ENCODE data around the gene KCNT2.

The KCNT2 gene

DNA sequence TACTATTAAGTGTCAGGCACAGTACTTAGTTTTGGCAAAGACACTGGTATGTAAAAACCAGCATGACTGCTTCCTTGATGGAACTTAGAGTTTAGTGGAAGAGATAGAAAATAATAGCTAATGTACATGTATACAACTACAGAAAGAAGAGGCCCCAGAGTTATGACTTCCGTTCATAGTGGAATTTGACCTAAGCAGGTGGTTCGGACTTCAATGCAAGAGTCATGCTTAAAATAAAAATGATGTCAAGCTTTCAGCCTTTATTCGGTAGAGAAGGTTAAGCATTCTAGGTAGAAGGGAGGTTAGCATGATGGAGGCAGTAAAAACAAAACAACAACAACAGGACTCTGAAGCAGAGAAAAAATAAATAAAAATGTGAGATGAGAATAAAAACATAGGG lies 165.9 kb downstream of the KCNT2 start:
- no peak for DNase-seq

DNA sequence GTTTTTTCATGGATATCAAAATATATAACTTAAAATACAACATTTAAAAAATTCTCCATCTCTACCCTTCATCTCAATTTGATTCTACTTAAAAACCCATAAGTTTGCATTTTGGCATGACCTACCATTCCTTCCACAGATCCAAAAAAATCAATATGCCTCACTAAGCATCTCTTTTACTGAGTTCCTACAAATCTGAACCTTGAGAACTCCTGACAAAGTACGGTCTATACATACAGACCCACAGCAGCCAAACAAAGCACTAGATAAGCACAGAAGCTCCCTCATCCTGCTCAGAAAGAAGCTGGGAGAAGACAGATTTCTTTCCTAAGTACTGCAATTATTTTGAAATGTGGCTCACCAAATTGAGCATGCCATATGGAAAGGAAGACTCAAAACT lies 167.5 kb downstream of the KCNT2 start:
- DNase-seq: no peak

DNA sequence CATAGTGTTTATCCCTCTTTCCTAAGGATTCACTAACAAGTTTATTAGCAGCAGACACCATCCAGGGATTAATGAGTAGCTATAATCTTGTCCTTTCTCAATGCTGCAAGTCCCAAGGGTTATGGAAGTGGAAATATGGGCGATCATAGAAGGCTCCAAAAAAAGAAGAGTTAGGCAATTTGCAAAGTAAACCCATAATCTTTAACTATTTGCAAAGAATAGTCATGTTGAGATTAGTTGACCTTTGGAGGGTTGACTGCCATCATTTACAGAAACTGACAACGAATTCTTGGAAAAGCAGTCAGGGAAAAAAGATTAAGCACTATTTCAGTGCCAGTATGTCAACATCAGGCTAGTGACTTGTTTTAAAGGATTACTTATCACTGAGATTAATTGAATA lies 169.9 kb downstream of the KCNT2 start:
- DNase-seq: no peak

DNA sequence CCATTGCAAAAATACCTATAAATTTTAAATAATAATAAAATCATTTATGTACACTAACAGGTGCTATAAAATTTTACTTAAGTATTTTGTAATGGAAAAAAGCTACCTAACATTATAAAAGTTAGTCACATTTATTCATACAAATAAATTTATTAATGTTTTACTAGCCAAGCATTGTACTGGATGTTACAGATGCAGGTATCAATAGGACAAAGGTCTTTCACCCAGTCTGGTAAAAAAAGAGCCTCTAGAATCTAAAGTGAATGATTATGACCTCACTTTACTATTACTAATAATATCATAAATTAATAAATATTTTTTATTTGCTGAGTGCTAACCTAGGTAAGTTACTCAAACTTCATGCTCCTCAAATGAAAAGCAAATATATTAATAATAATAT lies 170.6 kb downstream of the KCNT2 start:
- DNase-seq: no peak

DNA sequence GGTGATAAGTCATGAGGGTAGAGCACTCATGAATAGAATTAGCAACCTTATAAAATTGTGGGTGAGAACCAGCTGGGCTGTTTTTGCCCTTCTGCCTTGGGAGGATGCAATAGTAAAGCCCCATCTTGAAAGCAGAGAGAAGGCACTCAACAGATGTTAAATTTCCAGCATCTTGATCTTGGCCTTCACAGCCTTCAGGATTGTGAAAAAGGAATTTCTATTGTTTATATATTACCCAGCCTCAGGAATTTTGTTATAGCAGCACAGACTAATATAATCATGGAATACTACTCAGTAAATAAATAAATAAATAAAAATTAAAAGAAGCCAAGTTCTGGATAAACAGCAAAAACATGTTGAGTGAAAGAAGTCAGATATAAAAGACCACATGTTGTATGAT lies 175.2 kb downstream of the KCNT2 start:
- DNase-seq: no peak

DNA sequence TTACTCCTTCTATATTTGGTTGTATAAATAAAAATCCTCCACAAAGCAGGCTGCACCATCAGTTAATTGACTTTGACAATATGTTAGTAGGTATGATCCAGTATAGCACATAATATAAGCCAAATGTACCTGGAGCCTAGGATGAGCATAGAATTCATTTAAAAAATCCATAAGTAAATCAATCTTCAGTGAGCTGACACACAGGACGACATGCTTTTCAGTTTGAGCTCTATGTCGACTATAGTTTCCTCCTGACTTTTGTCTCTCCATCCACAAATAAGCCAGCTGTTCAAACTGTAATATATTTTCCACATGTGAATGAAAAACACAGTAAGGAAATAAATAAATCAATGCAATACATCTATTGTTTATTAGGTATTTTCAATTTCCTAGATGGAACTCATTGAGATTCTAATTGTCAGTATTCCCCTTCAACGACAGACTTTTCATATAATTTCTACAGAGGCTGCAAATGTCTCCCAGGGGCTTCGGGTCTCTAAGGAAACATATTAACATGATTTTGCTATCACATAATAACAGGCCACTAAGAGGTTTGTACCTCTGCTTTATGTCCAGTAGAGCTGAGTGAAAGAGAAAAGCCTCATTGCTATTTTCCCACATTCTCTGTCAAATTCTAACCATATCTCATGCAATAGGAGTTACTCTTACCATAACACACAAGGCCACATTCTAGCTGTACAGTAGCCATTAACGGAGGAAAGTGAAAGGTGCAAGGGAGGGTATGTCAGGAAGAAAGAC lies 180.1 kb downstream of the KCNT2 start:
- DNase-seq: no peak

DNA sequence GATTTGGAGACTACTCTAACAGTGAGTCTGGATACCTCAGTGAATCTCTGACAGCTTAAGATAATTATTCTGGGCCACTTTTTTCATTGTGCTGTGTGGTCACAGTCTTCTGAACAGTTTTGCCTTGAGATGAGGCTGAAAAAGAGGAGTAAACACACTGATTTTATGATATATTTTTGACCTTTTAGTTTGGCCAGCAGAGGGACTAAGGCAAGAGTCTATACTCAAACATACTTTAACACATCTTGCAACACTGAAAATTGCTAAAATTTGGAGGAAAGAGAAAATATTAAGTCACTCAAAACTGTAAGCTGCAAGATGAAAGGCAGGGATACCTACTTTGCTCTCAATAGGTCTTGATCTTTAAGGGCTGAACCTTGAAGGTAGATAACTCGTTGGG lies 182.7 kb downstream of the KCNT2 start:
- no peak for DNase-seq

DNA sequence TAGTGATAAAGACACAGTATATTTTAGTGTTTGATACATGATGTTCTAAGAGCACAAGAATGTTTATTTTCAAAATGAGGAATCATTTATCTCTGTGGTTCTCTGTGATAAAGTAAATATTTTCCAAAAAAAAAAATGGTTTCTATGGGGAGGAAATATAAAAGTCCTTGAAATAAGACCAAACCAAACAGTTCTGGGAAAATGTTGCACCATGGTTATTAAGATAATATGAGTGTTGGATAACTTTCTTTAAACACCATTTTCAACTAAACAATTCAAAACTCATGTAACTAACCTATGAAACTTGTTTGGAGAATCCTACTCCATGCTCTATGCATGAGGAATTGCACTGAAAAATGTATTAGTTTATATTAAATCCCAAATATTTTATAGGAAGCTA lies 184.6 kb downstream of the KCNT2 start:
- no peak for DNase-seq

DNA sequence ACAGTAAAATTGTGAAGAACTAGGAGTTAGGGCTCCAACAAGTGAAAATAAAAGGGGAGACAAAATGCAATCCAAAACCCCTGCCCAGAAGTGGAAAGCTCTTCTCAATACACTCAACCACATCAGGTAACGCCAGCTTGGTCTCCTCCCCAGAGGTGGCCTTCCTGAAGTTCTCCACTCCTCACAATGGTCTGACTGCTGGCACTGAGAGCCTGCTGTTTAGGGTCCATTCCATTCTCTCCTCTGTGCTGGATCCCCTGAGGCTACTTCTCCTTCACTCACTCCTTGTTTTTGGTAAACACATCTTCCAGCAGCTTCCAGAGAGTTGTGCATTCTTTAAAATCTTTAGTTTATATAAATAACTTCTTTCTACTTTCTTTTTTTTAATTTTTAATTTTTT lies 189.5 kb downstream of the KCNT2 start:
- no peak for DNase-seq

DNA sequence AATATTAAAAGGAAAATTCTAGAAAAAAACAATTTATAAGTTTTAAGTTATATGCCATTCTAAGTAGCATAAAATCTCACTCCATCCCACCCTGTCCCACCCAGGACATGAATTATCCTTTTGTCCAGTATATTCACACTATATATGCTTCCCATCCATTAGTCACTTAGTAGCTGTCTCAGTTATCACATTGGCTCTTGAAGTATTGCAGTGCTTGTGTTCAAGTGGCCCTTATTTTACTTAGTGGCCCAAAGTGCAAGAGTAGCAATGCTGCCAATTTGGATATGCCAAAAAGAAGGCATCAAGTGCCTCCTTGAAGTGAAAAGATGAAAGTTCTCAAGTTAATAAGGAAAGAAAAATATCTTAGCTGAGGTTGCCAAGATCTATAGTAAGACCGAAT lies 192.3 kb downstream of the KCNT2 start:
- no peak for DNase-seq

DNA sequence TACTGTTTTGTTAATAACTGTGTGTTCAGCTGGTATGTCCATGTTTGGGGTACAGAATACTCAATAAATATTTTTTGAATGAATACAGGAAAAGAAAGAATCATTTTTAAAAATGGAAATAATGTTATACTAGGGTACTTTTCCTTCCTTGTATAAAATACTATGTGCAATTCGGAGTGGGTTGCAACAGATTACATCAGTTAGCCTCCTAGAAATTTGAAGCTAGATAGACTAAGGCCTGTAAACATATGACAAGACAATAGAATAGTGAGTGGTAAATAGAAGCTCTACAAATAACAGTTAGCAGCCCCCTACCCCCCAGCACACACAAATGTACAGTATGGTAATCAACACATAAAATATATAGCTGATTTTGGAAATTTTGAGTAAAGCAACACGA lies 195.9 kb downstream of the KCNT2 start:
- no peak for DNase-seq

DNA sequence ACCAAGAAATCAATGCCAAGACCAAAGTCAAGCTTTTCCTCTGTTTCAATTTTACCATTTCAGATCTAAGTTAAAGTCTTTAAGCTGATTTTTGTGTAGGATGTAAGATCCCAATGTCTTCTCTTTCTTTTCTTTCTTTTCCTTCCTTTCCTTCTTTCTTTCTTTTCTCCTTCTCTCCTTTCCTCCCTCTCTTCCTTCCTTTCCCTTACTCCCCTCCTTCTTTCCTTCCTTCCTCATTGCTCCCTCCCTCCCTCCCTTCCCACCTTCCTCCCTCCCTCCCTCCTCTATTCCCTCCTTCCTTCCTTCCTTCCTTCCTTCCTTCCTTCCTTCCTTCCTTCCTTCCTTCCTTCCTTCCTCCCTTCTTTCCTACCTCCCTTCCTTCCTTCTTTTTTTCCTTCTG lies 197.5 kb downstream of the KCNT2 start:
- DNase-seq: no peak

DNA sequence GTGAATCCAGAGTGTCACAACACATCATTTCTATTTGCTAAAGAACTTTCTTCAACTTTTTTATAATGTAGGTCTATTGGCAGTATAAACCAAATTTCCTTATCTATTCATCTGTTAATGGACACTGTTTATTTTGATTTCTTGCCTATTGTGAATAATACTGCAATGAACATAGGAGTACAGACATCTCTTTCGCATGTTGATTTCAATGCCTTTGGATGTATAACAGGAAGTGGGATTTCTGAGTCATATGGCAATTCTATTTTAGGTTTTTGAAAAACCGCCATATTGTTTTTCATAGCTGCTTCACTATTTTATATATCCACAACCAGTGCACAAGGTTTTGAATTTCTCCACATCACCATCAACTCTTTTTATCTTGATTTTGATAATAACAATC lies 198.7 kb downstream of the KCNT2 start:
- DNase-seq: no peak

DNA sequence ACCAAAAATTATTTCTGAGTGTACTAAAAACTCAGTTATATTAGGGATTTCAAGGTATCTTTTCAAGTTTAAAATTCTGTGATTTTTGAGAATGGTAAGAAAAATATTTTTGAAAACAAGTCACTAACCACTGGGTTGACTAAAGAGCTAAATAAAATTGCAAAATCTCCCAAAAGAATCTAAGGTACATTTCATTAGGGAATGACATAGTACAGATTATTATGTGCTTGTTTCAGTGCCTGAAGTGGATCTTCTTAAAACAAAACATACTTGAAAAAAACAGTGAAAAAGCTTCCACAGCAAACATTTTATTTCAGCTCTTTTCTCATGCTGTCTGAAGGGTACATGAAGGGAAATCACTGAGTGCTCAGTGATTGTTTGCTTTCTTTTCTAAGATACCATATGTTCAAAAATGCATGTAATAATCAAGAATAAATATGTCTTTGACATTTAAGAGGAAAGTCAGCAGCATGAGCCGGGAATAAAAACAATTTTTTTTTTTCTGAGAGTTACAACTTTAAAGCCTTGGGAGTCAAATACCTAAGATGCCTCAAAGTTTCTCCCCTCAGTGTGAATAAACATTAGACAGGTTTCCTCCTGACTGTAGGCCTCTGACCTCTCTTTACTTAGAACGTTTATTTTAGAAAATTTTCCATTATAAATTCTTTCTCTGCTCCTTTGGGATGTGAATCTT lies 200.7 kb downstream of the KCNT2 start:
- DNase-seq: no peak

DNA sequence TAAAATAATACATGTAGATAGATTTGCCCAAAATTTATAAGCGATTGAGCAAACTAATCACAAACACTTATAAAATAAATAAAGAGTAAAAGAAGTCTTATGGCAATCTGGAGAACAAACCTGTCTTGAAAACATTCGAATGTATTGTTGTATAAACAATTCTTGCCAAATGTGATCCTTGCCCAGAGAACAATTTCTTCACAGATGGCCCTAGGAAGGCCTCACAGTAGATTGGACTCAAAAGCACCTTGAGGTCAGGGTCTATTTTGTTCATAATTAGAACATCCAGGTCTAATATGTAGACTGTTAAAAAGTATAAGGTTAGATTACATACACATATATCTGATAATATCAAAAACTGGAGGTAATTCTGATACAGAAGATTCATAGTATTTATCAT lies 202.4 kb downstream of the KCNT2 start:
- DNase-seq: no peak

DNA sequence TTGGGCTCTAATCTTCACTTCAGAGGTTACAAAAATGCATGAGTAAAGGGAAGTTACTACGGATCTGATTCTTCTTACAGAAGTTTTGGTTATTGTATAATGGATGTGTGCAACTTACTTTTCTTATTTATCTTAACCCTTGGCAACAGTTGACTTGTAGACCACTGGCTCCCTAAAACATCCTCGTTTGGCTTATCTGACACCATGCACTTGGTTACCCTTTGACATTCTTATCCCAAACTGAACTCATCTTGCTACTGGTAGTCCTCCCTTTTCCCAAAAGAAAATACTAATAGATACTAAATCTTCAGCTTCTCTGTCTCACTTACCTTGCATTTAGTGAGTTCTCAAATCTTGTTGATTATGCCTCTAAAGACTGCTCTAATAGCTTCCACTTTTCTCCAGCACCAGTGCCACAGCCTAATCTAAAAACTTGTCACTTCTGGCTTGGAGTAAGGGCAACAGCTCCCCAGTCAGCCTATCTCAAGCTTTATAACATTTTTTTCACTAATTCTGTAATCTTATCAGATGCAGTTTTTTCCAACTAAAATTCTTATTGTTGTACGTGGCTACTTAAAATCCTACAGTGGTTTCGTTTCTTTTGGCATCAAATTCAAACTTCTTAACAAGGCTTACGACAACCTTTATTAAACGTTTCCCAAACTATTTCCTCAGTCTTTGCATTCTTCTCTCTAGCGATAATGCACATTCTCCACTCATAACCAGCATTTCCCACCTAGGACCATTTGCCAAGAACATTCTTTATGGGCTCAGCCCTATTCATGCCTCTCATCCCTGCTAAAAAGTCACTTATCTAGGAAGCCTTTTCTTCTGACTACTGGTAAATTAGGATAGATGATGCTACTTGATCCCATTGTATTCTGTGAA lies 204.2 kb downstream of the KCNT2 start:
- DNase-seq: no peak

DNA sequence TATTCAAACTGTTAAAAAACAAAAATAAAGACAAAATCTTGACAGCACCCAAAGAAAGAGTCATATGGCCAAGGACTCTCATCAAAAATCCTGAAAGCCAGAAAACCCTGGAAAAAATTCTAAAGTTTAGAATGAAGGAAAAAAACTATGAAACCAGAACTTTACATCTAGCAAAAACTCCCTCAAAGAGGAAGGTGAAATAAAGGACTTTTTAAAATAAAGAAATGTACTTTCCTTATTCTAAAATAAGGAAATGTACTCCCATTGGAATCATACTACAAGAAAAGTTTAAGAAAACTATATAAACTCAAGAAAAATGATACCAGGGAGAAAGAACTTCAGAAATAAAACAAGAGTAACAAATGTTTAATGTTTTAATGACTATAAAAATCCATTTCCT lies 206.3 kb downstream of the KCNT2 start:
- no peak for DNase-seq

DNA sequence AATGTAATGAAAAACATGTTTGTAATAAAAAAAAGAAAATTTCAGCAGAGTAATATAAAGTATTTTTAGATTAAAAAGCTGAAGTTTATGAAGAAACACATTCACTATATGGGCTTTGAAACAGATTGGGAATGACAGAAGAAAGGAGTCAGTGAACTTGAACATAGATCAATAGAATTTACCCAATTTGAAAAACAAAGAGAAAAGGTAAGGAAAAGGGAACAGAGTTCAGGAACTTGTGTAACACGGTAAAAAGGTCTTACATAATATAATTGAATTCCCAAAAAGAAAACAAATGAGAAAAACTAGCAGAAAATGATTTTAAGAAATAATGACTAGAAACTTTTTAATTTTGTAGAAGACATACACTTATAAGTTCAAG lies 206.8 kb downstream of the KCNT2 start:
- no peak for DNase-seq

DNA sequence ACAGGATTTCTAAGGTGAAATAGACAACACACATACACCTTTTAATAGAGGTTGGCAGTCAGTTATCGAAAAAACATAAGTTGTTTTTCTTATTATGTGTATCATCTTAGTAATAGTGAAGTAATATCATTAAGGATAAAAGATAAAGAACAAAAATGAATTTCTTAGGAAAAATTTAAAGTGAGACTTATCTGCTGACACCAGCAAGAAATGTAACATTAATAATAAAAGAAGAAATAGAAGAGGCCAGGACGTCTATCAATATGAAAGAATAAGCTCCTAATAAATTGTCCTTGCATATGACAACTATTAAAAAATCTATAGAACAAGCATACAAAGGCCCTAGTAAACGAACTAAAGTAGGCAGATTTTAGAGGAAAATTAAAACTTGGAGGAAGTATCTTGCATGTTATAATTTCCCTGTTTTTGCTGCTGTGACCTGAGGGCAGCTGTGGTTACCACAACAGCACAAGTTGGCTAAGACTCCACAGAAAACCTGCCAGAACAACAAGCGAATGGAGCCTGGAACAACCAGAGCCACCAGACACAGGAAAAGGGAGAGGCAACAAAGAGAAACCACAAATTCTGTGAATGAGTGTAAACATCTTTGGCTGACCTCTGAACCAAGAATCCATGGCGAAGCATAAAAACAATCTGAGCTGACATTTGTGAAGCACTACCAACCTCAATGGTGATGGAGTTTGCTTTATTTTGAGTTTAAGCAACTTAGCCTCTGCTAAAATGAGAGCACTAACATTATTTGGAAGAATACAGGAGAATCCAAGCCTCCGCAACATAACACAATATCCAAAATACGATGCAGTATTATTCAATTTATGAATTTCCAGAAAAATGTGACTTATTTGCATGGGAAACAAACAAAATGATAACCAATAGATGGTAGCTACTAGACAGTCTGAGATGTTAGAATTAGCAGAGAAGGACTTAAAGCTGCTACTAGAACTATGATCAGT lies 207.5 kb downstream of the KCNT2 start:
- DNase-seq: no peak

DNA sequence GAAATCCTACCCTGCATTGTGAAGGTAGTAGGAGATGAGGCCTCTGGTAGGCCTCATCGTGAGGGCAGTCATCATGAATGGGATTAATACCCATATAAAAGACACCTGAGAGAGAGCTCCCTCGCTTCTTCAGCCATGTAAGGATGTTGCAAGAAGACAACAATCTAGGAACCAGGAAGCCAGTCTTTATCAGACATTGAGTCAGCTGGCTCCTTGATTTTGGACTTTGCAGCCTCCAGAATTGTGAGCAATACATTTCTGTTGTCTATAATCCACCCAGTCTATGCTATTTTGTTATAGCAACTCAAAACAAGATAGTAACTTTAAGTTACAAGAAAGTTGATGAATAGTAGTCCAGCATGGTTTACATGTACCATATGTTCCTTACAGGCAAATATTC lies 208.5 kb downstream of the KCNT2 start:
- DNase-seq: no peak

DNA sequence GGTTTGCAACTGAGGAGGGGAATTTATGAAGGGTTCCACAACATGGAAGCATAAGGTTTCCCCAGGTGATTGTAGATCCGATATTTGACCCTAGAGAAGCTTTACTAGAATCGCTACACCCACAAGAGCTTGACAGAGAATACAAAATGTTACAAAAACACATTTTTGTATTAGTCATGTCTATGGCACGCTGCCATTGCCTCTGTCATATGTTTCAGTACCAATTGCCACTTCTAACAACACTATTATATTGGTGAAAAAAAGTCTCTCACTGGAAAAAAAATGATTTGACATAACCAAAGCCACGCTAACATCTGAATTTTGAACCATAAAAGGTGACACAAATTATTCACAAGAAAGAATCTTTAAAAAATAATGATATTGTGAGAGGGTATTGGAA lies 214.5 kb downstream of the KCNT2 start:
- DNase-seq: no peak

DNA sequence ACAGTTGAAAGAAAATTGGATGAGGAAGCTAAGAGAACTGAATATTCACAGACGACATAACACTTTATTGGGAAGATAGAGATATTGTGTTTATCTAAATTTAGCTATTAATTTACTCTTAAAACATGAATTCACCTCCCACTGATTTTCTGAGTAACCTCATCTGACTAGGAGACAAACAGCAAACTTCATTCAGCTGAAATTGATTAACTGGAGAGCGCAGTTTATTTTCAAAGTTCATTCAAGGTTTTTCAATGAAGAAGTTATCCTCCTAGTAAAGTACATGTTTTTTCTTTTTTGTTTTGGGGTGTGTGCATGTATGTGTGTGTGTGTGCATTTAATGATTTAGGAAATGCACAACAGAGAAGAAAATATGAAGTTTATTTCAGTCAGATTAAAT lies 215.0 kb downstream of the KCNT2 start:
- no peak for DNase-seq

DNA sequence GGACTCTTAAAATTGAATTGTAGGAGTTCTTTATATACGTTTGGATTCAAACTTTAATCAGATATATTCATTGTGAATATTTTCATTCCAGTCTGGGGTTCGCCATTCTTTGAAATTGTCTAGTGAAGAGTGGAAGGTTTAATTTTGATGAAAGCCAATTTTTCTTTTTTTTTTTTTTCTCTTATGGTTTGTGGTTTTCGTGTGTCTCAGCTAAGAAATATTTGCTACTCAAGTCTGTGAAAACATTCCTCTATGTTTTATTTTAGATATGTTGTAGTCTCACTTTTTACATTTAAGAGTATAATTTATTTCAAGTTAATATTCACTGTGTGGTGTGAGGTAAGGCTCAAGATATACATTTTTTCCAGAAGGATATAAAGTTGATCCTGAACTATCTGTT lies 220.5 kb downstream of the KCNT2 start:
- no peak for DNase-seq

Measured in NCI-H1092 (cell line).